Stimulated activated CD8-positive, alpha-beta memory T cell treated with anti-CD3 and anti-CD28 coated beads, Interleukin-7, amount 100 ng/mL, for 4 hours (primary cell): ENCODE measurements around the gene AGBL1.
"Not testable (repeated sequence)": the region's sequence is repeated elsewhere in the genome, so short reads cannot be mapped to it uniquely, and the experiment has no call there.

Source experiments
- DNase-seq, 2 donors: peaks; one replicate each; pipeline ENCODE4 v3.0.0-alpha.2; 2020; ENCODE audit warnings: low read depth in 2 of 2

The AGBL1 gene

GRCh38 chr15:86082619-86083380 is 3.1 kb downstream of the AGBL1 start:
- DNase-seq = no peak

DNA sequence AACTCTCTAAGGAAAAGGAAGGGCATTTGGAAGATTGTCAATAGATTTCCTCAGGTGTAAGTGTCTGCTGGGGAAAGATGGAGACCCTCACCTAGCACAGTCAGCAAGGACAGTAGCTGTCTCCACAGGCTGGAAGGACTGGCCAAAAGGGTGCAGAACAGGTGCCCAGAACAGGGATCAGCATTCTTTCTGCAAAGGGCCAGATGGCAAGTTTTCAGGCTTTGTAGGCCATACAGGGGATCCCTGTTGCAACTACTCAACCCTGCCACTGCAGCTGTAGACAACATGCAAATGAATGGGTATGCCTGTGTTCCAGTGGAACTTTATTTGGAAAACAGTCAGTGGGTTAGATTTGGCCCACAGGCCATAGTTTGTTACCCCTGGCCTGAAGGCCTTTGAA is 8.1 kb downstream of the AGBL1 start:
- no peak for DNase-seq

GRCh38 chr15:86089422-86089821 is 9.8 kb downstream of the AGBL1 start:
- no peak for DNase-seq

DNA sequence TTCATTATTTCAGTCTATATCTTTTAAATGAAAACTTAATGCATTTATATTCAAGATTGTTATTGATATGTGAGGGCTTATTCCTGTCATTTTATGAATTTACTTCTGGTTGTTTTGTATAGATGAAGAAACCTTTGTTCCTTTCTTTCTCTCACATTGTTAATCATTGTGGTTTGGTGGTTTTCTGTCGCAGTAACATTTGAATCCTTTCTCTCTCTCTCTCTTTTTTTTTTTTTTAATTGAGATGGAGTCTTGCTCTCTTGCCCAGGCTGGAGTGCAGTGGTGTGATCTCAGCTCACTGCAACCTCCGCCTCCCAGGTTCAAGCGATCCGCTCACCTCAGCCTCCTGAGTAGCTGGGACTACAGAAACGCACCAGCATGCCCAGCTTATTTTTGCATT is 22.1 kb downstream of the AGBL1 start:
- no peak for DNase-seq

DNA sequence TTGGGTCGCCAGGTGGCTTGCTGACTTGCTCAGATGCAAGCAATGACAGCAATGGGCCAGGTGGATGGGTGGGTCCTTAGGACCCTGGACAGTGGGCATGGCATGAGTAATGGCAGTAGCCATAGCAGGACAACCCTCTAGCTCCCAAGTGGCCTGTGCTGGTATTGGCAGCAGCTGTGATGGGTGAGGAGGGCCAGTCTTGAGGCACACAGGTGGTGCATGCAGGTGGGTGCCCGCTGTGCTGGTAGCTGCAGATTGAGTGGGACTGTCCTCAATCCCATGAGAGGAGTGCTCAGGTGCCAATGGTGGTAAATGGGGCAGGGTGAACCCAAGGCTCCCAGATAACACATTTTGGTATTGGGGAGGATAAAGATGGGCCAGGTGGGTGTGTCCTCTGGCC is 24.2 kb downstream of the AGBL1 start:
- DNase-seq = no peak

DNA sequence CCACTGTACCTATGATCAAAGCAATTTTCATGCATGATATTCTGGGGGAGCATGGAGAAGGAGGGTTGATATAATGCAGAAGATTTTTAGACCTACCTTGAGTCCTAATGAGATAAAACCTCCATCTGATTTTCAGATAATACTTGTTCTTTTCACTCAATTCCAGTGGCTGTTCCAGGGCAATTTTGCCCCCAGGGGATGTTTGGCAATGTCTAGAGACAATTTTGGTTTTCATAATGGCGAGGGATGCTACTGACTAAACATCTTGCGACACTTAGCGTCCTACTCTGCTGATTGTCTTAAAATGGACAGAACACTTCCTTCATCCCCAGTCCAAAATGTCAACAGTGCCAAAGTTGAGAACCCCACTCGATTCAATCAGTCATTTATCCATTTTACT is 26.6 kb downstream of the AGBL1 start:
- no peak for DNase-seq

GRCh38 chr15:86115145-86115801 is 35.6 kb downstream of the AGBL1 start:
- no peak for DNase-seq

DNA sequence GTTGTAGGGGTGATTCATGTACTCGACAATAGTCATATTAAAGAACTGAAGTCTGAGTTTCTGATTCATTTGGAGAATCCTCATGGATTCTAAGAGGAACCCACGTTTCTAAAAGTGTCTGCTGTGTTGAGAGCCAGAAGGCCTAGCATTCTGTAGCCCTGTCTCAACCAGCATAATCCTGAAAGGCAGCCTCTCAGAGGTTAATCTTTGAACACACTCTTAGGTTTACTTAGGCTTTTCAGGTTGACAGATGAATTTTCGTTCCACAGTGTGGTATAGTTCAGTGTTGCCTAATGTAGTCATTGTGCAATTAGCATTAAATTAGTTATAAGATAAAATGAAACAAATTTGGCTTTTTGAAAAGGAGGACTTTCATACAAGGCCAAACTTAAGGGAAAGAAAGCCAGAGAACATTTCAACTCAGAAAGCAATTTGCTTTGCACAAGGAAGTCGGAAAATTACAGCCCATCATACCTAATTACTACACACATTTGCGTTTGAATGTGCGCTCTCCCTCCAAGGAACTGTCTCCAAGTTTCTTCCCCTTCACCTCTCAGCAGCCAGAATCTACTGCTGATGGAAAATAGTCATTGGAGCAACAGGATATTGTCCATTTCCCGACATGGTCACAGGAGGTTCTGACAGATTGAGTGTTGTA is 42.0 kb downstream of the AGBL1 start:
- DNase-seq = no peak

DNA sequence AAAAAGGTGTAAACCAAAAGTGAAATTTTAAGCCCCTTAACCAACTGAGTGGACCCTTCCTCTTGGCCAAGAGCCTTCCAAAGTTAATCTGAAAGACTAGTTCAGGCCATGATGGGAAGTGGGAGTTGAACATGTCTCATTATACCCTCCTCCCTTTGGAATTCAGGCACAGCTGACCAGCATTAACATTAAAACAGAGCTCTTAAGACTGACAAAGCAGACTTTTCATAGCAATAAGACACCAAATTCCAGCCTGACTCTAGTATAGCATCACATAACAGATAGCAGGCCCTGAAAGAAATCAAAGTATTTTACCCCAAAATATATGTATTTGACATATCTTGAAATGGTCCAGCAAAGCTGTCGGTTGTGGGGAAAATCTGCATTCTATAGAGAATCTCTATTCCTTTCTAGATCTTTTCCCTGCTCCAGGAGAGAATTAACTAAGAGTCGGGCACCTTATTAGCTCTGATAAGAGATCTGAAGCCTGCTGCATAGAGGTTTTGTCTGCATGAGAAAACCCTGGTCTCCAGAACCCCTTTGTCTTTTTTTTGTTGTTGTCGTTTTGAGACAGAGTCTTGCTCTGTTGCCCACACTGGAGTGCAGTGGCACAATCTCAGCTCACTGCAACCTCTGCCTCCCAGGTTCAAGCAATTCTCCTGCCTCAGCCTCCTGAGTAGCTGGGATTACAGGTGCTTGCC is 43.2 kb downstream of the AGBL1 start:
- not testable (repeated sequence) for DNase-seq

GRCh38 chr15:86125775-86126174 is 46.1 kb downstream of the AGBL1 start:
- no peak for DNase-seq

- no peak for DNase-seq
Measured at GRCh38 chr15:86127547-86127946, 47.9 kb downstream of the AGBL1 start.

GRCh38 chr15:86135041-86135440 is 55.4 kb downstream of the AGBL1 start:
- no peak for DNase-seq

GRCh38 chr15:86136861-86137260 is 57.2 kb downstream of the AGBL1 start:
- DNase-seq = no peak

GRCh38 chr15:86138798-86139197 is 59.1 kb downstream of the AGBL1 start:
- no peak for DNase-seq

DNA sequence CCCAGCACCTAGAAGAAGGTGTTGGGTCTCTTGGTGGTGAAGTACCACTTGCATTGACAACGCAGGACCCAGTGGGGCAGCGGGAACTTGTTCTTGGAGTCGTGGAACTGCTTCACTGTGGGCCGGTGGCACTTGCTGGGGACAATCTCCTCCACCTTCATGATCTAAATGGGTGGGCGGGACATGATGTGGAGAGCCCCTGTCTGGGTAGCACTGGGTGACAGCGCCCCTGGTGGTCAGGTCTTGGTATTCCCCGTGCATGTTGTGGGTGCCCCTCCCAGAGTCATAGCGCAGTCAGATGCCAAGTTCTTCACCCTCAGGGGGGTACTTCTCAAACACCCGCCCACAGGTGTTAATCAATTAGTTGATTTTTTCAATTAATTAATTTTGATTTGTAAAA is 60.2 kb downstream of the AGBL1 start:
- DNase-seq = no peak

DNA sequence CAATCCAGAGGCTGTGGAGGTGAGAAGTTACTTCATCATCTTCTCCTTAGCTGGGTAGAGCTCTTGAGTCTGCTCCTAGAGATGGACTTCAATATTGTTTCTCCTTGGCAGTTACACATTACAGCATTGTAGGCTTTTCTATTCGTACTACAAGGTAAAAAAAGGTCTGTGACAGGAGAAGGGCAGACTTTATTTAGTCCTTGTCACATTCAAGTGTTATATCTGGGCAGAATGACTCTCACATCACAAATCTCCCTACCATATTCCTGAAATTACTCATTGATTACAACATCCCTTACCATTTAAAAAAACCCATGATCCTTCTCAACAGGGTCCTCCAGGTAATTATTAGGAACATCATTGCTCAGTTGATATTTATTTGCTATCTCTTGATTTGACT is 75.0 kb downstream of the AGBL1 start:
- DNase-seq = no peak

GRCh38 chr15:86155551-86155950 is 75.9 kb downstream of the AGBL1 start:
- DNase-seq = no peak

DNA sequence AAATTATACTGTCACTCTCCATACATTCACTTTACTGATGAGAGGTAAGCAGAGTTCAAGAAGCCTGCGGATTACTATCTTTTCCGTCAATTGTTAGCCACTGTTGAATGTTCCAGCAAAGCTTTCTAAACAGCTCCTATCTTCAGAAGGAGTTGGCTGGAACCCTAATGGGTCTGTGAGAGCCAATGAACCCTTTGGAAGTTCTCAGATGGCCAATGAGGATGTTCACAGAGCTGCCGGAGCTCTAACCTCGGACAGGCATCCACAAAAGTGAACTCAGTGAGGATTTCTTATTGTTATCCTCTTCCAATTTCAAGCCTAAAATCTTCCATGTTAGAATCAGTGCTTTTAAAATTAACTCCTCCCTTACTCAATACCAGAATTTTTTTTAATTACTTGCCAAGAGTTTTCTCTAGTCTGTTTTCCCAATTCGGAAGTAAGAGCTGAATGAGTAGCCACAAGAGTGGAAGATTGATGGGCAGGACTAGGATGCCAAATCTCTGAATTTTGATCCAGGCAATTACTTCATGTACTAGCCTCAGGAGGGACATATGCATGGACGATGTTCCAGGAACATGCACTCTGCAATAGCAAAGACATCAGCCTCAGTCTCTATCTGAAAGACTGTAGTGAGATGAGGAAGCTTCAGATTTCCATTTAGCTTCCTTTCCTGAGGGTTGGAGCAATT is 78.1 kb downstream of the AGBL1 start:
- no peak for DNase-seq

DNA sequence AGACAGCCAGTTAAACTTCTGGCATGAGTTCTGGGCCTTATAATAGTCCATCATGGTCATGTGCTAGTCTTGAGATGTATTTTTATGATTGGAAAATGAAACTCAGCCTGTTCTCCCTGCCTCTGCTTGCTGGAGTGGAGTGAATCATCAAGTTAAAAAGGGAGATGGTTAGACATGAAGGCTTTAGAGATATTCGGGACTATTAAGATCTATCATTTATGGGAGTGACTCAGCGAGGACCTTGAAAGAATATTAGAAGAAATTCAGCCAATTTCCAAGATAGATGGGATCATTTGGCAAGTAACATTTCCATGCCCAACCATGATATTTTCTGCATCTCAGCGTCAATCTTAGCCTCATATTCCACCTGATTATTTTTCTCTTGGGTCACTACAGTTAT is 79.8 kb downstream of the AGBL1 start:
- DNase-seq = no peak

DNA sequence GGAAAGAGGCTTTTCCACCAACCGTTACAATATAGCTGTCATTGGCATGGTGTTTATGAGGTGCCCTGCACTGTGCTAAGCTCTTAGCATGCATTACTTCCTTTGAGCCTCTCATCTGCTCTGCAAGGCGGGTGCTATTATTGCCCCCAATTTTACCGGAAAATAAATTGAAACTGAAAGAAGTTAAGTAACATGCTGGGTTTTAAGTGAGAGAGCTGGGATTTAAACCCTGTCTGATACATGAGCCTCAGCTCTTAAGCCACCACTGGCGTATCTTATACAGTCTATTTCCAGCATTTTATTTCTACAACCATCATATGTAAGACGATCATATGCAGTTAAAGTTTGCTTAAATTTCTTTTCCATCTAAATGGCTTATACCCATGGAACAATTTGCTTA is 81.6 kb downstream of the AGBL1 start:
- DNase-seq = no peak

DNA sequence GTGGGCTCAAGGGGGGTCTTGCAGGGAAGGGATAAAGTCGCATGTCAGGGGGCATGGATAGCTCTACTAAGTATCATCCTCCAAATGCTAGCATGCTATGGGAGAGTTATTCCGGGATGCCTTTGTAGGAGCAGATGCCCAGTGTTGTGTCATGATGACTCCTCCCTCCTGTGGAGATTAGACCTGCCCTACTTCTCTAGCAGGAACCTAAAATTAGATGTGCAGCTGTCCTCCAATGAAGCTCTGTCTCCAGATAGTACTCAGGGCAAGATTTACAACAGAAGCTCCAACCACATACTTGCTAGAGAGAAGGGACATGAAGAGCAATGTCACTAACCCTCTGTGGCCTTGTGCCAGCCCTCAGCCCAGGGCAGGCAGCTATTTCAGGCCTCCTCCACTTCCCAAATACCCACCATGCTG is 82.5 kb downstream of the AGBL1 start:
- no peak for DNase-seq

DNA sequence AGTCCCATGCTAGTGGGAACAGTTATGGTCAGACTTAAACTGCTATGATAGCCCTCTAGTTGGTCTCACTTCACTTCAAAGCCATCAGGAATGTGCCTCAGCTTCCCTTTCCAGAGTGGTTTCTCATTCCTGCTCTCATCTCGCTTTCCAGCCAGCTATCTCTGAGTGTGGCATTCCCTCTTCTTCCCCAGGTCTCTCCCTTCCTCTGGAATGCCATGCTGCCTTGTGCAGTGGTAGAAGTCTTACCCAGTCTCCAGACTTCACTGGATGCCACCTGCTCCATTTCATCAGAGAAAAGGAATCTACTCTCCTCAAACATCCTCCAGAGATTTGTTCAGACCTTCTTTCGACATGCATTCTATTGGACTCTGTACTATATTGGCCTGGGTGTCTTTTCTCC is 83.0 kb downstream of the AGBL1 start:
- no peak for DNase-seq
